ENCODE data around the gene ABHD12. TPM values are rescaled to one million over a fixed set of nuclear protein-coding genes. Genes with fewer than 3 reads are reported as not detected.

The ABHD12 gene
- total RNA-seq, 2 experiments from 2014 or later: 17.4 to 18.7 TPM

GRCh38 chr20:25328954-25329498 lies 61.6 kb downstream of the ABHD12 start:
- no peak overlapping the region for H3K4me3 Mint-ChIP-seq
- DNase-seq (no peak), ATAC-seq (no peak)
- peaks cover 6% of the 10 kb centered on the region for H3K36me3 Mint-ChIP-seq (ENCODE audit: low read depth)
- no peaks in the 10 kb centered on the region for H3K27me3 Mint-ChIP-seq
- POLR2A ChIA-PET: no interaction called here
- intact Hi-C loops (cut with DNase I, micrococcal nuclease): no loop called here
- H3K4me1 Mint-ChIP-seq: peaks cover 11% of the 10 kb centered on the region
- CTCF ChIA-PET: no interaction called here
- no peak overlapping the region for H3K27ac Mint-ChIP-seq
- no peaks in the 10 kb centered on the region for H3K9me3 Mint-ChIP-seq (ENCODE audit: low read depth)

GRCh38 chr20:25327521-25328235 lies 63.0 kb downstream of the ABHD12 start:
- H3K27me3 Mint-ChIP-seq: no peaks in the 10 kb centered on the region
- H3K27ac Mint-ChIP-seq: no peak overlapping the region
- H3K9me3 Mint-ChIP-seq (ENCODE audit: low read depth): no peaks in the 10 kb centered on the region
- DNase-seq (no peak), ATAC-seq (no peak)
- POLR2A ChIA-PET: no interaction called here
- intact Hi-C loops (cut with DNase I, micrococcal nuclease): no loop called here
- peaks cover 11% of the 10 kb centered on the region for H3K4me1 Mint-ChIP-seq
- CTCF ChIA-PET: interaction anchor here (0.6 to 0.7 kb wide), 2 partner anchors 71 to 295 kb away, joined by 3 read pairs; no protein-coding TSS in a partner anchor
- no peak overlapping the region for H3K4me3 Mint-ChIP-seq
- H3K36me3 Mint-ChIP-seq (ENCODE audit: low read depth): peaks cover 5% of the 10 kb centered on the region

- no peaks in the 10 kb centered on the region for H3K9me3 Mint-ChIP-seq (ENCODE audit: low read depth)
Observed at GRCh38 chr20:25325997-25326396, 64.6 kb downstream of the ABHD12 start.

GRCh38 chr20:25325073-25325472 lies 65.6 kb downstream of the ABHD12 start:
- no peak overlapping the region for H3K27ac Mint-ChIP-seq
- intact Hi-C loops (cut with DNase I, micrococcal nuclease): no loop called here
- ATAC-seq (no peak), DNase-seq (no peak)
- H3K27me3 Mint-ChIP-seq: no peaks in the 10 kb centered on the region
- H3K4me3 Mint-ChIP-seq: no peak overlapping the region
- peaks cover 9% of the 10 kb centered on the region for H3K4me1 Mint-ChIP-seq
- H3K36me3 Mint-ChIP-seq (ENCODE audit: low read depth): peaks cover 12% of the 10 kb centered on the region
- H3K9me3 Mint-ChIP-seq (ENCODE audit: low read depth): no peaks in the 10 kb centered on the region
- ChIA-PET POLR2A (no interaction called here), CTCF (interaction anchor here (0.6 kb wide), 1 partner anchor 37 kb away, joined by 3 read pairs; no protein-coding TSS in a partner anchor)

More at GRCh38 chr20:25325997-25326396, 64.6 kb downstream of the ABHD12 start:
- no peak for DNase-seq
- H3K4me3 Mint-ChIP-seq: no peak overlapping the region
- H3K27me3 Mint-ChIP-seq: no peaks in the 10 kb centered on the region
- ATAC-seq: no peak
- H3K27ac Mint-ChIP-seq: no peak overlapping the region
- POLR2A ChIA-PET: no interaction called here
- H3K36me3 Mint-ChIP-seq (ENCODE audit: low read depth): peaks cover 12% of the 10 kb centered on the region
- intact Hi-C loops (cut with DNase I, micrococcal nuclease): no loop called here
- CTCF ChIA-PET: interaction anchor here (0.6 kb wide), 1 partner anchor 114 kb away, joined by 3 read pairs; no protein-coding TSS in a partner anchor
- peaks cover 11% of the 10 kb centered on the region for H3K4me1 Mint-ChIP-seq

GRCh38 chr20:25324412-25324811 lies 66.2 kb downstream of the ABHD12 start:
- Mint-ChIP-seq H3K9me3 (ENCODE audit: low read depth) (no peaks in the 10 kb centered on the region), H3K27me3 (no peaks in the 10 kb centered on the region), H3K36me3 (ENCODE audit: low read depth) (peaks cover 9% of the 10 kb centered on the region), H3K27ac (no peak overlapping the region), H3K4me1 (peaks cover 4% of the 10 kb centered on the region), H3K4me3 (no peak overlapping the region)
- CTCF ChIA-PET: interaction anchor here (0.6 kb wide), 1 partner anchor 37 kb away, joined by 3 read pairs; no protein-coding TSS in a partner anchor
- ATAC-seq: no peak
- intact Hi-C loops (cut with DNase I, micrococcal nuclease): no loop called here
- POLR2A ChIA-PET: no interaction called here
- no peak for DNase-seq

- Mint-ChIP-seq H3K27me3 (no peaks in the 10 kb centered on the region), H3K27ac (no peak overlapping the region), H3K36me3 (ENCODE audit: low read depth) (peaks cover 7% of the 10 kb centered on the region), H3K4me3 (no peak overlapping the region), H3K9me3 (ENCODE audit: low read depth) (no peaks in the 10 kb centered on the region), H3K4me1 (peaks cover 2% of the 10 kb centered on the region)
- DNase-seq: no peak
- intact Hi-C loops (cut with DNase I, micrococcal nuclease): no loop called here
- ATAC-seq: no peak
- ChIA-PET POLR2A (no interaction called here), CTCF (interaction anchor here (2.1 kb wide), 1 partner anchor 12 kb away, joined by 6 read pairs; no protein-coding TSS in a partner anchor)
Observed at GRCh38 chr20:25323496-25324246, 67.0 kb downstream of the ABHD12 start.

GRCh38 chr20:25321991-25322390 lies 68.6 kb downstream of the ABHD12 start:
- Mint-ChIP-seq H3K4me1 (peaks cover 2% of the 10 kb centered on the region), H3K27me3 (no peaks in the 10 kb centered on the region), H3K4me3 (no peak overlapping the region), H3K27ac (no peak overlapping the region), H3K9me3 (ENCODE audit: low read depth) (no peaks in the 10 kb centered on the region), H3K36me3 (ENCODE audit: low read depth) (peaks cover 10% of the 10 kb centered on the region)
- ChIA-PET CTCF (interaction anchor here (0.6 to 2.1 kb wide), 6 partner anchors 10 to 29 kb away, joined by 3 to 6 read pairs (median 4); no protein-coding TSS in a partner anchor), POLR2A (no interaction called here)
- ATAC-seq (no peak), DNase-seq (no peak)
- intact Hi-C loops (cut with DNase I, micrococcal nuclease): no loop called here

- Mint-ChIP-seq H3K4me3 (no peak overlapping the region), H3K27ac (no peak overlapping the region), H3K36me3 (ENCODE audit: low read depth) (peaks cover 10% of the 10 kb centered on the region), H3K9me3 (ENCODE audit: low read depth) (no peaks in the 10 kb centered on the region), H3K4me1 (peaks cover 2% of the 10 kb centered on the region), H3K27me3 (no peaks in the 10 kb centered on the region)
- intact Hi-C loops (cut with DNase I, micrococcal nuclease): no loop called here
- ChIA-PET POLR2A (no interaction called here), CTCF (interaction anchor here (0.7 to 2.1 kb wide), 5 partner anchors 10 to 28 kb away, joined by 3 to 6 read pairs (median 4); no protein-coding TSS in a partner anchor)
- peak; percentile 39 for ATAC-seq
- no peak for DNase-seq
Observed at GRCh38 chr20:25321262-25321831, 69.3 kb downstream of the ABHD12 start.

GRCh38 chr20:25320035-25320800 lies 70.4 kb downstream of the ABHD12 start:
- CTCF ChIA-PET: interaction anchor here (2.0 kb wide), 1 partner anchor 27 kb away, joined by 4 read pairs; no protein-coding TSS in a partner anchor

GRCh38 chr20:25319241-25320034 lies 71.2 kb downstream of the ABHD12 start:
- no peaks in the 10 kb centered on the region for H3K9me3 Mint-ChIP-seq (ENCODE audit: low read depth)
- ChIA-PET POLR2A (interaction anchor here (0.6 kb wide), 1 partner anchor 30 kb away, joined by 3 read pairs; no protein-coding TSS in a partner anchor), CTCF (no interaction called here)
- ATAC-seq (no peak), DNase-seq (no peak)
- intact Hi-C loops (cut with DNase I, micrococcal nuclease): loop anchor here in 1 of 2 experiments (10.0 kb wide), 1 partner anchor 305 kb away; the partner anchor contains the start of gene NANP
- H3K27me3 Mint-ChIP-seq: no peaks in the 10 kb centered on the region
- H3K27ac Mint-ChIP-seq: no peak overlapping the region
- peaks cover 2% of the 10 kb centered on the region for H3K4me1 Mint-ChIP-seq
- no peak overlapping the region for H3K4me3 Mint-ChIP-seq
- peaks cover 10% of the 10 kb centered on the region for H3K36me3 Mint-ChIP-seq (ENCODE audit: low read depth)

More at GRCh38 chr20:25320035-25320800, 70.4 kb downstream of the ABHD12 start:
- Mint-ChIP-seq H3K36me3 (ENCODE audit: low read depth) (peaks cover 10% of the 10 kb centered on the region), H3K27me3 (no peaks in the 10 kb centered on the region), H3K4me3 (no peak overlapping the region), H3K4me1 (peaks cover 2% of the 10 kb centered on the region), H3K27ac (no peak overlapping the region), H3K9me3 (ENCODE audit: low read depth) (no peaks in the 10 kb centered on the region)
- no peak for DNase-seq
- POLR2A ChIA-PET: no interaction called here
- intact Hi-C loops (cut with DNase I, micrococcal nuclease): no loop called here
- ATAC-seq: no peak
